ENCODE data around the gene SDS.
"Not testable (repeated sequence)": the region's sequence is repeated elsewhere in the genome, so short reads cannot be mapped to it uniquely, and the experiment has no call there.

Gene SDS

GRCh38 chr12:113364698-113365097 lies 39.0 kb downstream of the SDS start:
- DNase-seq (ENCODE audit: extremely low read depth, insufficient read length): no peak
- Histone ChIP-seq H3K27me3 (replicated peaks; ENCODE audit: control insufficient read depth, insufficient read depth, low read length) (no peaks in the 10 kb centered on the region), H3K36me3 (ENCODE audit: control insufficient read depth, insufficient read depth, low read length) (no peaks in the 10 kb centered on the region), H3K4me3 (replicated peaks; ENCODE audit: low read depth, low read length) (no peak overlapping the region)
- TF ChIP-seq, protein P1, sequence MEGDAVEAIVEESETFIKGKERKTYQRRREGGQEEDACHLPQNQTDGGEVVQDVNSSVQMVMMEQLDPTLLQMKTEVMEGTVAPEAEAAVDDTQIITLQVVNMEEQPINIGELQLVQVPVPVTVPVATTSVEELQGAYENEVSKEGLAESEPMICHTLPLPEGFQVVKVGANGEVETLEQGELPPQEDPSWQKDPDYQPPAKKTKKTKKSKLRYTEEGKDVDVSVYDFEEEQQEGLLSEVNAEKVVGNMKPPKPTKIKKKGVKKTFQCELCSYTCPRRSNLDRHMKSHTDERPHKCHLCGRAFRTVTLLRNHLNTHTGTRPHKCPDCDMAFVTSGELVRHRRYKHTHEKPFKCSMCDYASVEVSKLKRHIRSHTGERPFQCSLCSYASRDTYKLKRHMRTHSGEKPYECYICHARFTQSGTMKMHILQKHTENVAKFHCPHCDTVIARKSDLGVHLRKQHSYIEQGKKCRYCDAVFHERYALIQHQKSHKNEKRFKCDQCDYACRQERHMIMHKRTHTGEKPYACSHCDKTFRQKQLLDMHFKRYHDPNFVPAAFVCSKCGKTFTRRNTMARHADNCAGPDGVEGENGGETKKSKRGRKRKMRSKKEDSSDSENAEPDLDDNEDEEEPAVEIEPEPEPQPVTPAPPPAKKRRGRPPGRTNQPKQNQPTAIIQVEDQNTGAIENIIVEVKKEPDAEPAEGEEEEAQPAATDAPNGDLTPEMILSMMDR (IDR thresholded peaks at IDR 0.05; ENCODE audit: insufficient read depth, low read length, poor library complexity, severe bottlenecking): no peak

DNA sequence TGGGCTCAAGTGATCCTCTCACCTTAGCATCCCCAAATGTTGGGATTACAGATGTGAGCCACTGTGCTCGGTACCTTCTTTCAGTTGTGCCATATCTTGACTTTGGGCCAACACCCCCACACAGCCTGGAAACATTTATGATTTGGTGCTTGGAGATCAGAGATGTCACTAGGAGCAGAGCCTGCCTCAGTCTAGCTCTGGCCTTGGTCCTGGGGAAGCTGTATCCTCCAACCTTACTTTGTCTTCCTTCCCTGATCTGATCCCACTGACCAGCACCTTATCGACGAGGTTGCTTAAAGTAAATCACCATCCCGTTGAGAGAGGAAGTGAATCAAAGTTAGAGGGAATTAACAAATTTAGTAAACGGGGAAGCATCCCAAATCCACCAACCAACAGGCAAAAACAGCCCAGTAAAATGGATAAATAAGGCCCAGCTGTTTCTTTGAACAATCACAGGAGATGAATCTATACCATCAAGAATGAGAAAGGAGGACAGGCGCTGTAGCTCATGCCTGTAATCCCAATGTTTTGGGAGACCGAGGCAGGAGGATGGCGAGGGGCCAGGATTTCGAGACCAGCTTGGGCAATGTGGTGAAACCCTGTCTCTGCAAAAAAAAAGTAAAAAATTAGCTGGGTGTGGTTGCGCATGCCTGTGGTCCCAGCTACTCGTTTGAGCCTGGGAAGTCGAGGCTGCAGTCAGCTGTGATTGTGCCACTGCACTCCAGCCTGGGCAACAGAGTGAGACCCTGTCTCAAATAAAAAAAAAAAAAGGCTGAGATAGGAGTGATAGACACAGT lies 41.9 kb downstream of the SDS start:
- DNase-seq (ENCODE audit: extremely low read depth, insufficient read length): no peak
- TF ChIP-seq, protein P1 (IDR thresholded peaks at IDR 0.05; ENCODE audit: insufficient read depth, low read length, poor library complexity, severe bottlenecking): no peak
- Histone ChIP-seq H3K4me3 (replicated peaks; ENCODE audit: low read depth, low read length) (no peak overlapping the region), H3K36me3 (ENCODE audit: control insufficient read depth, insufficient read depth, low read length) (no peaks in the 10 kb centered on the region), H3K27me3 (replicated peaks; ENCODE audit: control insufficient read depth, insufficient read depth, low read length) (no peaks in the 10 kb centered on the region)

GRCh38 chr12:113359939-113360748 lies 43.5 kb downstream of the SDS start:
- H3K27me3 ChIP-seq (replicated peaks; ENCODE audit: control insufficient read depth, insufficient read depth, low read length): no peaks in the 10 kb centered on the region
- H3K36me3 ChIP-seq (ENCODE audit: control insufficient read depth, insufficient read depth, low read length): no peaks in the 10 kb centered on the region
- DNase-seq (ENCODE audit: extremely low read depth, insufficient read length): no peak
- no peak overlapping the region for H3K4me3 ChIP-seq (replicated peaks; ENCODE audit: low read depth, low read length)
- TF ChIP-seq, protein P1 (IDR thresholded peaks at IDR 0.05; ENCODE audit: insufficient read depth, low read length, poor library complexity, severe bottlenecking): no peak

DNA sequence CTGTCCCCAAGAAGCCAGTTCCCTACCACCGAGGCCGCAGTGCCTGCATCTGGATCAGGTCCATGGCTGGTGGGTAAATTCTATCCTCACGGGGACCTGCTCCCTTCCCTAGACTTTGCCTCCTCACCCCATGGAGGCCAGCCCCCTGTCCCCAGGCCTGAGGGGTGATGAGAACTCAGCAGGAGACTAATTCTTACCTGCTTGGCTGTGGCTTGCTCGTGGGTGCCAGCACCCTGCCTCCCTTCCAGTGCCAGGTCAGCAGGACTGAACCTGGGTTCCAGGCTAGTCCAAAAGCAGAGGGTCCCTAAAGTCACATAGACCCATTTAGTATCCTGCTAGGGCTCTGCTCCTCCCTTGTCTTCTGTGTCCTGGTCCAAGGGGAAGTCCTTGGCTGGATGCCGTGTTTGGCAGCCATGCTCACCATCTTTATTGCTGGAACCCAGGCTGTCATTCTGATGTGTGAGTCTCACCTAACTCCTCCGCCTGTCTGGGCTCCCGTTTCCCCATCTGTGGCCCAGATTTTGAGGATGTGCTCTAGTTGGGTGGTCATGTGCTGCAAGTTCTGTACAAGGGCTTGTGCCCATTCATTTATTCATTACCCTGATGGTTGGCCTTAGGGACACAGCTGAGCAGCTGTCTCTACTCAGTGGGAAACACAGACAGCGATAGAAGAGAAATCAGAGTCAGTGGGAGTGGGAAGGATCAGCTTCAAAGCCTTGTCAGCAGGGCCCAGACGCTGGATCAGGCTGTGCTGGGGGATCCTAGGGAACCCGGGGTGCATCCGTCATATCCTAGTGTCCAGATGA lies 44.4 kb downstream of the SDS start:
- TF ChIP-seq, protein P1 (IDR thresholded peaks at IDR 0.05; ENCODE audit: insufficient read depth, low read length, poor library complexity, severe bottlenecking): no peak
- Histone ChIP-seq H3K4me3 (replicated peaks; ENCODE audit: low read depth, low read length) (peak overlapping the region; percentile 89), H3K36me3 (ENCODE audit: control insufficient read depth, insufficient read depth, low read length) (no peaks in the 10 kb centered on the region), H3K27me3 (replicated peaks; ENCODE audit: control insufficient read depth, insufficient read depth, low read length) (no peaks in the 10 kb centered on the region)
- DNase-seq (ENCODE audit: extremely low read depth, insufficient read length): peak; percentile 23

DNA sequence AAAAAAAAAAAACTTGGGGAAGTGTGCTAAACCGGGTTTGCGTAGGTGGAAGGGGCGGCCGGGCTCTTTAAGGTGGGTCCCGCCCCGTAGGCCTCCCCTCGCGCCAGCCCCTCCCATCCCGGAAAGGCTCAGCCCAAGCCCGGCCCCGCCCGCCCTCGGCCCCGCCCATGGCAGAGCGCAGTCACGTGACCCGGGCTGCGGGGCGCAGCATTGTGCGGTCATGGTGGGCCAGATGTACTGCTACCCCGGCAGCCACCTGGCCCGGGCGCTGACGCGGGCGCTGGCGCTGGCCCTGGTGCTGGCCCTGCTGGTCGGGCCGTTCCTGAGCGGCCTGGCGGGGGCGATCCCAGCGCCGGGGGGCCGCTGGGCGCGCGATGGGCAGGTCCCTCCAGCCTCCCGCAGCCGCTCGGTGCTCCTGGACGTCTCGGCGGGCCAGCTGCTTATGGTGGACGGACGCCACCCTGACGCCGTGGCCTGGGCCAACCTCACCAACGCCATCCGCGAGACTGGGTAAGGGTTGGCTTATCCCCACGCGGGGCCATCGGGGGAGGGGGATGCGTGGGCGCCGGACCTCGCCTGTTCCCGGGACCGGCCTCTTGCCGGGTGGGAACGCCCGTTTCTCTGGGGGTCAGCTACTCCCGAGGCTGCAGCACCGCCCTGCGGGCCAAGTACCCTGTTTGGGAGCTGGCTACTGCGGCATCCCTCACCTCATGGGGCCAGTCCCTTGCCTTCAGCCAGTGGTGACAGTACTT lies 45.1 kb downstream of the SDS start, which contains the start of gene PLBD2:
TSS of gene PLBD2 (plus strand) at position 207 of the 752 bp plus-strand sequence. CDS start at position 221, 14 bp downstream.
- H3K27me3 ChIP-seq (replicated peaks; ENCODE audit: control insufficient read depth, insufficient read depth, low read length): no peaks in the 10 kb centered on the region
- H3K4me3 ChIP-seq (replicated peaks; ENCODE audit: low read depth, low read length): peak within 1 kb of the TSS; percentile 89
- H3K36me3 ChIP-seq (ENCODE audit: control insufficient read depth, insufficient read depth, low read length): no peaks in the 10 kb centered on the region
- TF ChIP-seq, protein P1 (IDR thresholded peaks at IDR 0.05; ENCODE audit: insufficient read depth, low read length, poor library complexity, severe bottlenecking): no peak
- DNase-seq (ENCODE audit: extremely low read depth, insufficient read length): peak; percentile 93

DNA sequence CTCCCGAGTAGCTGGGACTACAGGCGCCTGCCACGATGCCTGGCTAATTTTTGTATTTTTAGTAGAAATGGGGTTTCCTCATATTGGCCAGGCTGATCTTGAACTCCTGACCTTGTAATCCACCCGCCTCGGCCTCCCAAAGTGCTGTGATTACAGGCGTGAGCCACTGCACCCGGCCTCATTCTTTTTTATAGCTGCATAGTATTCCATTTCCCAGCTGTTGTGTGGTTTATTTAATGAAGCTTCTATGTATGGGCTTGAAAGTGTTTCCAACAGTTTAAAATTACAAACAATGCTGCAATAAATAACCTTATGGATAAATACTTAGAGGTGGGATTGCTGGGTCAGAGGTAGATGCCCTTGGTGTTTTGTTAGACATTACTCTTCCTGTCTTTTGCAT lies 49.5 kb downstream of the SDS start:
- not testable (repeated sequence) for H3K27me3 ChIP-seq (replicated peaks; ENCODE audit: control insufficient read depth, insufficient read depth, low read length); H3K4me3 ChIP-seq (replicated peaks; ENCODE audit: low read depth, low read length); H3K36me3 ChIP-seq (ENCODE audit: control insufficient read depth, insufficient read depth, low read length); DNase-seq (ENCODE audit: extremely low read depth, insufficient read length)
